Tongue (tissue), 2 donors: Measurements from ENCODE around the gene MSANTD2. TPM values are rescaled to one million over a fixed set of nuclear protein-coding genes. Genes with fewer than 3 reads are reported as not detected.

Experiments used
- DNase-seq: peaks from one replicate; pipeline ENCODE4 v3.0.0-alpha.2; 2015
- total RNA-seq: library from RNA; depleted of rRNA; stranded (reverse); fragments of >200 nt; gene quantifications from one replicate; pipeline ENCODE4 v1.2.3, GENCODE V29; 2014

MSANTD2 gene
- total RNA-seq, 1 donor from 2014 or later, result 21.7 TPM

DNA sequence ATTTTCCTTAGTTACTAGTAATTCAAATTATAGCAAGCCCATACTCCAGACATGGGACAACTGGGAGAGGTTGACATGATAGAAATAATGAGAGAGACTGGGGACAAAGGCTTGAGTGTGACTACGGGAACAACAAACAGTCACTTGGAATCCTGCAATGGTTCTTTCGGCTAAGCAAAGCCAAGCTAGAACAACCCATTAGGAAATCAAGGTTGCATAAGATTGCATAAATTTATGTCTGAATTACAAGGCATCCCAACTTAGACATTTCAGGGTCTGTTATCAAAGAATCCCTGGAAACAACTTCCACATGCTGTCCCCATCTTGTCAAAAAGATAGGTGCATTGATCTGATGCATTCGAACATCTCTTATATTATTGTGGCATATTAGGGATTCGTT is 70.6 kb downstream of the MSANTD2 start:
- DNase-seq, result no peak

DNA sequence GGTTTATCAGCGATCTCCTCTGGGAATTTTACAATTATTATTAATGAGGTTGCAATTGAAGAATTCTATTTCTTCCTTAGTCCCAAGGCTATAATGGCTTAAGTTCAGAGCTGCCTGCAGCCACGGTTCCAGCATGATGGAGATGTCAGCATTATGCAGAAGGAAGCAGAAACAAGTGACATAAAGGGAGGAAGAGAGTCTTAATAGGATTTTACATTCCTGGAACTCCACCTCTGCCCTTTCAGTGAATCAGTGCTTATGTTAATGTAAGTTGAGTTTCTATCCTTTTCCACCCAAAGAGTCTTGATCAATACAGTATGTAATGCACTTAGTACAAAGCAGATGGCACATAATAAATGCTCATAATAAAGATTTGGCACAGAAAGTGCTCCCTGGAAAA is 72.1 kb downstream of the MSANTD2 start:
- DNase-seq, result no peak

DNA sequence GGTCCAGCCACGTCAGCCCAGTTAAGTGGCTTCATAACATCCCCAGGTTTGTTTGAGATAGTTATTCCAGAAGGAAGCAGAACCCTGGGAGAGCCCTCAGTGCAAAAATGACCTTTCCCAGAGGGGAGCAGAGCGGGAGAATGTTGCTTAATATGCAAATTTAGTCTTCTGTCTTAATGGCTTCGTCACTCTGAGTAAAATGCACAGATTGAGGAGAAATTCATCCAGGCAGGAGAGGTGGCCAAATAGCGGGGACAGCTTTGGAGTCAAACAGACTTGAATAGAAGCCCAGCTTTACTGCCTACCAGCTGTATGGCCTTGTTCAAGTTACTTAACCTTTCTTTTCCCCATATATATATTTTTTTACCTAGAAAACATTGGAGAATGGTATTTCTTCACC is 72.7 kb downstream of the MSANTD2 start:
- no peak for DNase-seq

DNA sequence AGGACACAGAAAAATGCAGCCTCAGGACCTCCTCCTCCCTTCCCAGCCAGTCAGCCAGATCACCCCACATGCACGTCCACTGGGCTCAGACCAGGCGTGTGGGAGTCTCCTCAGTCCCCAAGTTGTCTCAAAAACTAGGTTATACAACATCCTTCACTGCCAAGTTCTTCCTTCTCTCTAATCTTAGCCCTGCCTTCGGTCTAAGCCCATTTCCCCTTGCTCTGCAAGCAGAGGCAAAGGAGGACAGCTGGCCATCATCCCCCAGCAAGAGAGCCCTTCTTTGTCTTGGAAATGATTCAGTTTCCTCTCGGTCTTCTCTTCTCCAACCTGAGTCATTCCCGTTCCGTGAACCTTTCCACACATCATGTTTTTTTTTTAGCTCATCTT is 74.5 kb downstream of the MSANTD2 start:
- no peak for DNase-seq

DNA sequence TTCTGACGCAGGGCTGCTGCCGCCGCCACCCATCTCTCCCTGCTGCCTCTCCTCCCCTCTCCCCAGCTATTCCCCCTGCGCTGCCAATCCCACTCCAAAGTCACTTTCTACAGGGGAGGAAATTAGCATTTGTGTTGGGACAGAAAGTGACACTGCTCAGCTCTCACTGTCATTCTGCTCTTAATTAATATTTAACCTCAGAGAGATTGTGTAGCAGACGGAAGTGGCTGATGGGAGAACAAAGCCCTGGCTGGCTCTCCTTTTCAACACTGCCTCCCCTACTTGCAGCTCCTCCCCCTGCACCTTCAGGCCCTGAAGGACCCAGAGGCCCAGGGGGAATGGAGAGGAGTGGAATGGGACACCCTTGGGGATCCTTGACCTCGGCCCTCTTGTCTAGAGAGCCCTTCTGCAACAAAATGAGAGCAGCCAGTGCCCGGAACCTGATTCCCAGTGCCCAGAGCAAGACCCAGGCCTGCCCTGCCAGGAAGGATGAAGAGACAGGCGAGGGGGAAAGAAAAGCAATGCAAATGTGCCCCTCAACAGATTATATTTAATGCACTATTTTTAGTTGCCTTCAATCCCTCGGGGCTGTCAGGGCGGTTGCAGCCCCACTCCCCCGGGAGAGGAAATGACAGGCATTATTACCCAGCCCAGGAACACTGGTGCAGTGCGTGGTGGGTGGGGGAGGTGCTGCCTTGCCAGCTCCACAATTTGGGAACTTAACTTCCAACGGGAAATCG is 75.1 kb downstream of the MSANTD2 start:
- DNase-seq, result no peak

DNA sequence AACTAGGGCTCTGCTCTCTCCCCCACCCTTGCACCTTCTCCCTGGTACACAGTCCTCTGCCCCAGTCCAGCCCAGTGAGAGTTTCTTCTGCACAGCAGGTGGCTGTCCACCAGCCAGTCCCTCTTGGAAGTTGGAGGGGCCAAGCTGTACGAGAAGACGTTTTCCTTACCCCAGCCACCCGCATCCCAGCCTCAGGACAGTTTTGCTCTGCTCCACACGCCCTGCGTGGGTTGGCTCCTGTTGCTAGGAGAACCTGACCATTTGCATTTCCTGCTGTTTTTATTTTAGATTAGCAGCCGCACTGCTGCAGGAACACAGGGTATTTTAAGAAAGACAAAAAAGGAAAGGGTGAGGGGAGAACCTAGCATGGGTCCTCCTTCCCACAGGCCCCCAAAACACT is 78.0 kb downstream of the MSANTD2 start:
- no peak for DNase-seq

DNA sequence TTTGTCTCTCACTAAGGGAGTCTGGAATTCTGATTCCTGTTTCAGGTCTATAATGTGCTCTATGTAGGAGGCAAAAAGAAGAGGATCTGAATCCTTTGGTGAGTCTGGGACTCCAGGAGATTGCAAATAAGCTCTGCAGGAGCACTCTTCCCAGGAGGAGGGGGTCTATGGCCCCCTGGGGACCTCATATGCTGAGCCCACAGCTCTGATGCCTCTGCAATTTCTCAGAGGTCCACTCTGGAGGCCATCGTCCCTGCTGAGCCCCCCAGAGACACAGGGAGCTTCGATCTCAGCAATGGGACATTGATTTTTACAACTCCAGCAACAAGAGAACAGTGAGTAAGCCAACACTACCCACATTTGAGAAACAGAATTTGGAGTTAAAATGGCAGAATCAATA is 80.7 kb downstream of the MSANTD2 start:
- no peak for DNase-seq

DNA sequence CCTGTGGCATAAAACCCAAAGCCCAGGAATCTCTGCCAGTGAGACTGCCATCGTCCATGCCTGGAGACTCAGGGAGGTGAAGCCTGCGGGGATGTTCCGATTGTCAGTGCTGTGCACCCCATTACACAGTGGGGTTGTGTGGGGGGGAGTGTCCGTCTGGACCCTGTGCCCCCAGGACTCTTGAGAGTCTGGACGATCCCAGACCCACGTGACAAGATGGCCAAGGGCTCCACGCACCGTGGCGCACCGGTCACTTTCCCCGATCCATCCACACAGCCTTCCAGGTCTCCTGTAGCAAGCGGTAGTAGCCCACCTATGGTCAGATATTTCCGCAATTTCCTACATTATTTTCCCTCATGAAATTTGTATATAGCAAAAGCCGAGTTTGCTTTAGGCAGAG is 81.4 kb downstream of the MSANTD2 start:
- DNase-seq, result no peak

DNA sequence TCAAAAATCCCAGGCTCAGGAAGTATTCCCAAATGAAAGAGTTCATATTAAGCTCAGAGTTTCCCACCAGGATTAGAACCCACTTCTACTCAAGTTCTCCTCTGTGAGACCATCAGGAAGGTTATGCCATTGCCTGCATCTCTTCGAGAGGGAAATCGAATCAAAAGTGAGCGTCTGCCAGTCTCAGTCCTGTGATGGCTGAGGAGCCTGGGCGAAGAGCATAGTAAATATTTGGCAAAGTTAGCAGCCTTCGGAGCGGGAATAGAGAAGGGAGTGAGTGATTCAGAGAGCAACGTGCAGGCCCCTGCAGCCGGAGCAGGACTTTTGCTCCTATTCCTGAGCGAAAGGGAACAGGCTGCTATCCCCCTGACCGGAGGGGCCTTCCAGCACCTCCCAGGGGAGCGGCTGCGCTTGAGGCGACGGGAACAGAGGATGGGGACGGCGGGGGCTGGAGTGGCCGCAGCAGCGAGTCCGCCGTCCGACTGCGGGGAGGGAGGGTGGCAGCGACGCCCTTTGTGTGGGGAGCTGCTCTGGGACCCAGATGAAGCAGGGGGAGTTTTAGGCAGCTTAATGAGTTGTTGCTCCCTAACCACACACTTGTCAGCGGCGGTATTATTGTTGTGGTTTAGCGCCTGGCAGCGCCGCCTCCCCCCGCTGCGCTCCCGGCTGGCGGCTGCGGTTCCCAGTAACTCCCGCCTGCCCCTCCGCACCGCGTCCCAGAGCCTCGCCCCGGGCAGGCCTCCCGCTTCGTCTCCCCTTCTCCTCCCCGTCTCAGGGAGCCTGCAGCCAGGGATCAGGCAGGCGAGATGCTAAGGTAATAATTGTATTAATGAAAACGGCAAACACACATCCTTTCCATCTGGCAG is 82.2 kb downstream of the MSANTD2 start:
- no peak for DNase-seq

DNA sequence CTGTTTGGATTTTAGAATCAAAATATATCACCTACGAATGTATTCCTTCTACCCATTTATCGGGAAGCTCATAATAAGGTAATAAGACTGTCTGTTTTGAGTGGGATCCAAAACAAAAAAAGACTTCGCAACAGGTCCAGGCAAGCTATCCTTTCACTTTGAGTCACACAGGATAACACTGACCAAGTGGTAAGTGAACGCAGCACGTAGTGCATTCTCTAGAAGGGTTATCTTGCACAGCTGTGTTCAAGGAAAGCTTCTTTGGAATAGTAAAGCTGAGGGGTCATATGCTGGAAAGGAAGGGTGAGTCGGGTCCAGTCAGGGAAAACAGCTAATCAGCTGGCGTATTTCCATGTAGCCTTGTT is 82.8 kb downstream of the MSANTD2 start:
- DNase-seq, result no peak

DNA sequence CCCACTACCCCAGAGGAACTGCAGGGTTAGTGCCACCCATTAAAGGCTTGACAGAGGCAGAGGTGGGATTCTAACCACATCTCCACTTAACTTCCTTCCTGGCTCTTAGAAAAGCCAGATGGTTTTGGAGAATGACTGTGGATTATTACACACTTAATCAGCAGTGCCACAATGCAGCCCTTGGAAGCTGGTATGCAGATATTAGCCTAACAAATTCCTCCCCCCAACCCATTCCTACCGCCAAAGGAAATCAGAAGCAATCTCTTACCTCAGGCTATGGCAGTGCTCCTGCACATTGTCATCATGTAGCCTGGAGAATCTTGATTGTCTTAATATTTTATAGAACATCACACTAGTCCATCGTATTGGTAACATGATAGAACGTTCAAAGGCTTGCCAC is 83.6 kb downstream of the MSANTD2 start:
- no peak for DNase-seq

Other genes with a start within 250 kb of the MSANTD2 start
- gene OR8A1, start 230.4 kb downstream of the MSANTD2 start, total RNA-seq, result not detected
- not detected for gene PANX3, start 189.0 kb downstream of the MSANTD2 start, total RNA-seq
- 24.0 TPM for gene TBRG1, start 177.5 kb downstream of the MSANTD2 start, total RNA-seq
- 7.2 TPM for gene SIAE, start 126.7 kb downstream of the MSANTD2 start, total RNA-seq
- gene SPA17, start 126.5 kb downstream of the MSANTD2 start, total RNA-seq, result 4.5 TPM
- gene NRGN, start 60.5 kb downstream of the MSANTD2 start, total RNA-seq, result 2.9 TPM
- gene VSIG2, start 48.2 kb downstream of the MSANTD2 start, total RNA-seq, result not detected
- gene ESAM, start 38.1 kb downstream of the MSANTD2 start, total RNA-seq, result 24.0 TPM
- 10.8 TPM for gene ROBO3, start 65.0 kb upstream of the MSANTD2 start, total RNA-seq
- 23.3 TPM for gene ROBO4, start 97.5 kb upstream of the MSANTD2 start, total RNA-seq
- gene HEPN1, start 118.8 kb upstream of the MSANTD2 start, total RNA-seq, result not detected
- gene HEPACAM, start 135.6 kb upstream of the MSANTD2 start, total RNA-seq, result 0.21 TPM
- 7.4 TPM for gene CCDC15, start 153.8 kb upstream of the MSANTD2 start, total RNA-seq